Measurements from ENCODE around the gene POLR3K. TPM values are rescaled to one million over a fixed set of nuclear protein-coding genes. Genes with fewer than 3 reads are reported as not detected.
A peak's percentile ranks its signal among the peaks of the same experiment; 100 is the strongest.

Gene POLR3K
- polyA plus RNA-seq (2013, experiment 1 of 4), result 18.5 TPM
- polyA plus RNA-seq (2013, experiment 2 of 4), result 16.6 TPM
- 16.8 TPM for polyA plus RNA-seq (2013, experiment 3 of 4)
- 18.0 TPM for polyA plus RNA-seq (2013, experiment 4 of 4)

DNA sequence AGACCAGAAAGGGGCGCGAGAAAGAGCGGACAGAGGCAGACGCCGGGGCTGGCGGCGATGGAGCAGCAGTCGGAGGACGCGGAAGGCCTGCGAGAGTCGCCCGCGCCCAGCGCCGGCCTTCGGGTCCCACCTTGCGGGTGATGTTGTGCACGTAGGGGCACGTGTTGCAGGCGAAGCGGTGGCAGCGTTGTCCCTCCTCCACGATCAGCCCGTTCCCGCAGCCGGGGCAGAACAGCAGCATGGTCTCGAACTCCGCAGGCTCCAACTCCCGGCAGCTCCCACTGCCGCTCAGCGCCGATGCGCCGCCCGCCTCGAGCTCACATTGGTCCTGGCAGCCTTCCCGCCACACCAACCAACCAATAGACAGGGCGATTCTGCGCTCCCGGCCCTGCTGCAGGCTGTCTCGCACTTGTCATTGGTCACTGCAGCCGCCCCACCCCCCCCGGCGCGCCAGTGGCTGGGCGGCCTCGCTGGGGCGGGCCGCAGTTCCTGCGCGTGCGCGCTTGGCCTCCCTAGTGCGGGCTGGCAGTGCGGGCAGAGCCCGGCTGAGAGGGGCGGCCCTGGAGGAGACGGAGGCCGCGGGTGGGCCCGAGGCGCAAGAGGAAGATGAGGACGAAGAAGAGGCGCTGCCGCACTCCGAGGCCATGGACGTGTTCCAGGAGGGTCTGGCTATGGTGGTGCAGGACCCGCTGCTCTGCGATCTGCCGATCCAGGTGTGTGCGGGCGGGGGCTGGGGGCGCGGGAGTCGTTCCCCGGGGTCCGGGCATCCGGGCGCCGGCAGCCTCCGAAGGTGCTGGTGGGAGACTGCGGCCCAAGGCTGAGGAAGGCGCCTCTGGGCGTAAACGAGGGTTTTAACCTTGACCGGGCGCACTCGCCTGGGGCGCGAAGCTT is at the start of gene POLR3K, which contains the start of gene SNRNP25:
Gene POLR3K, minus strand, starts transcription at position 263 of the 891 bp plus-strand sequence. Its CDS starts 22 bp downstream, at position 241.
Gene SNRNP25, plus strand, starts transcription at position 483 of the 891 bp plus-strand sequence. Its CDS starts 189 bp downstream, at position 672.
- peak within 1 kb of the TSS; percentile 89 for H3K4me3 ChIP-seq (ENCODE audit: insufficient read depth, low read depth, low read length)
- H3K9me3 ChIP-seq (ENCODE audit: control insufficient read depth, low read length), result no peaks in the 10 kb centered on the region
- 12 to 16% methylated on average over 89 of the region's 91 CpGs for WGBS, 2 experiments
- H3K4me1 ChIP-seq (ENCODE audit: control insufficient read depth, insufficient read depth, low read length), result no peaks in the 10 kb centered on the region
- peaks cover 16% of the 10 kb centered on the region for H3K36me3 ChIP-seq (ENCODE audit: control insufficient read depth, insufficient read depth, low read length)
- H3K27ac ChIP-seq (ENCODE audit: insufficient read depth, low read depth, low read length, poor library complexity, severe bottlenecking), result peak within 1 kb of the TSS; percentile 82
- no peaks in the 10 kb centered on the region for H3K27me3 ChIP-seq (ENCODE audit: control insufficient read depth, insufficient read depth, low read length, poor library complexity, severe bottlenecking)

DNA sequence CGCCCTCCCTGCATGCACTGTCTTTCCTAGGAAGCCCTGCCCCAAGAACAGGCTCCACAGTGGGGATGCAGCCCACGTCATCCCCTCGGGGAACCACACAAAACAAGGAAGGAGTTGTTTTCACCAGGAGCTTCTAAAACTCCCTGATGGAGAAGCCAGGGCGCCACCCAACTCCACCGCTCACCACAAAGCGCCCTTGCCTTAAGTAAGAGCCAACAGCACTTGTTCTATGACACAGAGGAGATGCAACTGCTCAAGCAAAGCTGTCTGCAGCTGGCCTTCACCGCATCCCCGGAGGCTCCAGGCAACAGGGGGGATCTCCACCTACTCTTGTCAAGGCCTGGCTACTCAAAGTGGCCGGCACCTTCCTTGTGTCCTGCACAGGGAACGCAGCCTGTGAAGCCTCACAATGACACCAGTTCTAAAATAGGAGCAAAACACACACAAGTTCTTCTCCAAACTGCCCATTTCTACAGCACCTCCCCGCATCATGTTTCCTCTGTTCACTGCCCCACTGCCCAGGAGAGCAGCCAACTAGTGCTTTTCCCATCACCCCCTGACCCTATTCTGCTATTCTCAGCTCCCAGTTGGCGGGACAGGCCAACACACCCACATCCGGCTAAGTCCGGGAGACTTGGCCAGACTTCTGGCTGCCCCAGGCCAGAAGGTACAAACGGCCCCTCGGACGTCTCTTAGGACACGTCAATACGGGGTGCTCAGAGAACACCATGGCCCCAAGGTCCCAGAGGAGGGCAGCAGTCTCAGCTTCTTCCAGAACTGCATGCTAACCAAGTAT is 48.9 kb upstream of the POLR3K start:
- H3K4me1 ChIP-seq (ENCODE audit: control insufficient read depth, insufficient read depth, low read length), result no peaks in the 10 kb centered on the region
- no peaks in the 10 kb centered on the region for H3K9me3 ChIP-seq (ENCODE audit: control insufficient read depth, low read length)
- H3K36me3 ChIP-seq (ENCODE audit: control insufficient read depth, insufficient read depth, low read length), result no peaks in the 10 kb centered on the region
- H3K27ac ChIP-seq (ENCODE audit: insufficient read depth, low read depth, low read length, poor library complexity, severe bottlenecking), result no peak overlapping the region
- H3K4me3 ChIP-seq (ENCODE audit: insufficient read depth, low read depth, low read length), result no peak overlapping the region
- 91 to 92% methylated on average over 19 of the region's 19 CpGs for WGBS, 2 experiments
- H3K27me3 ChIP-seq (ENCODE audit: control insufficient read depth, insufficient read depth, low read length, poor library complexity, severe bottlenecking), result no peaks in the 10 kb centered on the region

DNA sequence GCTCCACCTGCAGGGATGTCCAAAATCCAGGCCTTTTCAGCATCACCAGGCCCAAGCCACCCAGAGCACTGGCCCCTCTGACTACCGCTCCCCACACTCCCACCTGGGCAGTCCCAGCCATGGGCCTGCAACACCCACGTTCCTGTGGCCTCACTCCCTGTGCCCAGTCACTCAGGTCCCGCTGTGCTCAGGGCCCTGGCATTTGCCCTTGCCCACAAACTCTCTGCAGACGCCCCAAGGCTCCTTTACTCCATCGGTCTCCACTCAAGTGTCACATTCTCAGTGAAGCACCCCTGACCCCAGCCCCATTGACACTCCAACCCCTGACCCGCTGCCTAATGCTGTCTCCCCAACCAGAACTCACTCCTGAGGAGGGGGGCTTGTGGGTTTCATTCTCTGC is 48.2 kb upstream of the POLR3K start:
- Histone ChIP-seq H3K4me3 (ENCODE audit: insufficient read depth, low read depth, low read length) (no peak overlapping the region), H3K9me3 (ENCODE audit: control insufficient read depth, low read length) (no peaks in the 10 kb centered on the region), H3K27me3 (ENCODE audit: control insufficient read depth, insufficient read depth, low read length, poor library complexity, severe bottlenecking) (no peaks in the 10 kb centered on the region), H3K4me1 (ENCODE audit: control insufficient read depth, insufficient read depth, low read length) (no peaks in the 10 kb centered on the region), H3K27ac (ENCODE audit: insufficient read depth, low read depth, low read length, poor library complexity, severe bottlenecking) (no peak overlapping the region), H3K36me3 (ENCODE audit: control insufficient read depth, insufficient read depth, low read length) (no peaks in the 10 kb centered on the region)
- 91% methylated on average over 6 of the region's 6 CpGs for WGBS, 2 experiments

DNA sequence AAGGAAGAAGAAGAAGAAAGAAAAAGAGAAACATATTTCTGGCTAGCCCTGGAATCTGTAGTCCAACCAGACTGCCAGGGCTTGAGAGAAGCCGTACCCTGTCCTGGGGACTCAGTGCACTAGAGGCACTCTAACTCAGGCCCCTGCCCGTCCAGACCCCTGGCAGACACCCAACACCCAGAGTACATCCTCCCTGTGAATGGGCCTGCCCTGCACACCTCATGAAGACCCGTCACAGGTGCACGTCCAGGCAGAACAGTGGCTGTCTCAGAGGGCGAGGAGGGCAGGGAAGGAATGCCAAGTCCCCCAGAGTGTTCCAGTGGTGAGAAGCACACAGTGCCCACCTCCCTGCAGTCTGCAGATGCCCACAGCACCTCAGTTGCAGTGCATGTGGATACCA is 47.6 kb upstream of the POLR3K start:
- WGBS, 2 experiments, result 82 to 88% methylated on average over 5 of the region's 5 CpGs
- no peak overlapping the region for H3K27ac ChIP-seq (ENCODE audit: insufficient read depth, low read depth, low read length, poor library complexity, severe bottlenecking)

DNA sequence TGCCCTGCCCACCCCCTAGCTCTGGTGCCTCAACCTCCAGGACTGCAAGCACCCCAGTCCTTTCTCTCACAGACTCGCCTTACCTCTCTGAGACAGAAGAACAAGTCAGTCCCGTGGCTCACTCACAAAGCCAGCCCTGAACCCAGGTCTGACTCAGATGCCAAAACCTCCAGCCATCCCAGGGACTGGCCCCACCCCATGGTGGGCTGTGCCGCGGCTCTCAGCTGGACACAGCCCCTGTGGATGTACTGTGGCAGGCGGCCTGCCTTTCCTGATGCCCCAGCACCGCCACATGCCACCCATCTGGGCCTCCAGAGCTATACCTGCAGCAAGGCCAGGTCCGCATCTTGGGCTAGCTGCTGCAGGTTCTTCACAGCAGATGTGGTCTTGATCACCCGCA is 44.4 kb upstream of the POLR3K start:
- no peak overlapping the region for H3K27ac ChIP-seq (ENCODE audit: insufficient read depth, low read depth, low read length, poor library complexity, severe bottlenecking)
- WGBS, 2 experiments, result 93 to 95% methylated on average over 8 of the region's 8 CpGs

More for the DNA sequence above, 47.6 kb upstream of the POLR3K start:
- no peaks in the 10 kb centered on the region for H3K27me3 ChIP-seq (ENCODE audit: control insufficient read depth, insufficient read depth, low read length, poor library complexity, severe bottlenecking)
- no peaks in the 10 kb centered on the region for H3K9me3 ChIP-seq (ENCODE audit: control insufficient read depth, low read length)
- H3K36me3 ChIP-seq (ENCODE audit: control insufficient read depth, insufficient read depth, low read length), result no peaks in the 10 kb centered on the region
- no peak overlapping the region for H3K4me3 ChIP-seq (ENCODE audit: insufficient read depth, low read depth, low read length)
- H3K4me1 ChIP-seq (ENCODE audit: control insufficient read depth, insufficient read depth, low read length), result no peaks in the 10 kb centered on the region

DNA sequence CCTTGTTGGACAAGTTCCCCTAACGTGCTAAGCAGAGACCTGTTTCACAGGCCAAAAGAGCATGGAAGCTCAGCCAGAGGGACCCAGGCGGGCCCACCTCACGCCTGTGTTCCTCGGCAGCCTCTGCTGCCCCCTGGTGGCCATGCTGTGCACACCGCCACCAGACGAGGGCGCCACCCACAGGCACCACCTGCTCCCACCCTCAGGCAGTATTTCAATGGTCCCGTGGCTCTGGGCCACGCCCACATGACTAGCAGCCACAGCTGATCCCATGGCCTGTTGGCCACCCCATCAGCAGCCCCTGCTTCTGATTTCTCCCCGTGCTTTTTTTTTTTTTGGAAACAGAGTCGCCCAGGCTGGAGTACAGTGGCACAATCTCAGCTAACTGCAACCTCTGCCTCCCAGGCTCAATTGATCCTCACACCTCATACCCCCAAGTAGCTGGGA is 43.5 kb upstream of the POLR3K start:
- Histone ChIP-seq H3K27ac (ENCODE audit: insufficient read depth, low read depth, low read length, poor library complexity, severe bottlenecking) (no peak overlapping the region), H3K4me3 (ENCODE audit: insufficient read depth, low read depth, low read length) (no peak overlapping the region), H3K27me3 (ENCODE audit: control insufficient read depth, insufficient read depth, low read length, poor library complexity, severe bottlenecking) (no peaks in the 10 kb centered on the region), H3K4me1 (ENCODE audit: control insufficient read depth, insufficient read depth, low read length) (no peaks in the 10 kb centered on the region), H3K9me3 (ENCODE audit: control insufficient read depth, low read length) (no peaks in the 10 kb centered on the region), H3K36me3 (ENCODE audit: control insufficient read depth, insufficient read depth, low read length) (no peaks in the 10 kb centered on the region)
- 12 to 17% methylated on average over 11 of the region's 11 CpGs for WGBS, 2 experiments

More for the DNA sequence above, 44.4 kb upstream of the POLR3K start:
- no peaks in the 10 kb centered on the region for H3K27me3 ChIP-seq (ENCODE audit: control insufficient read depth, insufficient read depth, low read length, poor library complexity, severe bottlenecking)
- H3K9me3 ChIP-seq (ENCODE audit: control insufficient read depth, low read length), result no peaks in the 10 kb centered on the region
- H3K36me3 ChIP-seq (ENCODE audit: control insufficient read depth, insufficient read depth, low read length), result no peaks in the 10 kb centered on the region
- no peaks in the 10 kb centered on the region for H3K4me1 ChIP-seq (ENCODE audit: control insufficient read depth, insufficient read depth, low read length)
- H3K4me3 ChIP-seq (ENCODE audit: insufficient read depth, low read depth, low read length), result no peak overlapping the region

DNA sequence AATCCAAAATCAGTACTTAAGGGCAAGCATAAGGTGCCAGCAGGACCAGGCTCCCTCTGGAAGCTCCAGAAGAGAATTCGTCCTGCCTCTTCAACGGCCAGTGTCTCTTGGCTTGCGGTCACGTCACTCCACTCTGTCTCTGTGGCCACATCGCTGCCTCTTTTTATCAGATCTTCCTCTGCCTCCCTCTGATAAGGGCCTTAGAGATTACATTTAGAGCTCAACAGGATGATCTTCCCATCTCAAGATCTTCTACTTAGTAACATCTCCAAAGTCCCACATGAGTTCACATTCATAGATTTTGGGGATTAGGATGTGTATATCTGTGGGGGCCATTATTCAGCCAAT is 41.5 kb upstream of the POLR3K start:
- H3K27me3 ChIP-seq (ENCODE audit: control insufficient read depth, insufficient read depth, low read length, poor library complexity, severe bottlenecking), result no peaks in the 10 kb centered on the region
- H3K4me3 ChIP-seq (ENCODE audit: insufficient read depth, low read depth, low read length), result no peak overlapping the region
- H3K4me1 ChIP-seq (ENCODE audit: control insufficient read depth, insufficient read depth, low read length), result no peaks in the 10 kb centered on the region
- H3K9me3 ChIP-seq (ENCODE audit: control insufficient read depth, low read length), result no peaks in the 10 kb centered on the region
- no peaks in the 10 kb centered on the region for H3K36me3 ChIP-seq (ENCODE audit: control insufficient read depth, insufficient read depth, low read length)
- no peak overlapping the region for H3K27ac ChIP-seq (ENCODE audit: insufficient read depth, low read depth, low read length, poor library complexity, severe bottlenecking)
- WGBS, 2 experiments, result 94 to 96% methylated on average over 5 of the region's 5 CpGs

DNA sequence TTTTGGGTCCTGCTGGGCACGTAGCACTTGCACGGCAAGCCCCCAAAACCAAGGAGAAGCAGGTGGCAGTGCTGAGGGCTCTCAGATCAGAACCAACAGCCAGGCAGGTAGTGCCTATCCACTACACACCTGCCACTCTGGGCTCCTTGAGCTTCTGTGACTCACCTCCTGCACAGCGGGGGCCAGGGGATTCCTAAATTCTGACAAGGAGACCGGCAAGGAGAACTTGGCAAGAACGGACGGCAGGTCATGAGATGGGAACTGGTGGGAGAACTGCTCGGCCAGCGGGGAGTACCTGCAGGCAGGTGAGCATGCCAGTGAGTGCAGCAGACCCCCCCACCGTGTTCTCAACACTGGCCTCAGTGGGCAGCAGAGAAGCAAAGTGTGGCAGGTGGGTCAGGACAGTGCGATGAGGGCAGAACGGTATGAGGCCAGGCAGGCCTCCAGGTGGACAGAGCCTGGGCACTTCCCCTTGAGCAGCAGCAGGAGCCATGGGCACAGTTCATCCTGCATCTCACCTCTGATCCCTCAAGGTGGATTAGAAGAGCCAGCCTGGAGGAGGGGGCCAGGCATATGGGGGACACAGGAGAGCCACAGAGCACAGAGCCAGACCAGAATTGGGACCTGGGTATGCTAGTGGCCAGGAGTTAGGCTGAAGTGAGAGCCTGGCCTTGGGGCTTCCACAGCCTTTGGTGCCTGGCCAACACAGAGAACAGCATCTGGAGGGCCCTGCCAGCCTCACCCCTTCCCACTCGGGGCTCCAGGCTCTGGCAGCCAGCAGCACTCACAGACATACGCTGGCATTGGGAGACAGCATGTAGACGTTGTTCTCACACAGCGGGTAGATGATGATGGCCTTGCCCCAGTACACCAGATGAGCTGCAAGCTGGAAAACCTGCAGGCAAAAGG is 39.3 kb upstream of the POLR3K start:
- no peaks in the 10 kb centered on the region for H3K9me3 ChIP-seq (ENCODE audit: control insufficient read depth, low read length)
- no peaks in the 10 kb centered on the region for H3K27me3 ChIP-seq (ENCODE audit: control insufficient read depth, insufficient read depth, low read length, poor library complexity, severe bottlenecking)
- no peaks in the 10 kb centered on the region for H3K4me1 ChIP-seq (ENCODE audit: control insufficient read depth, insufficient read depth, low read length)
- no peak overlapping the region for H3K27ac ChIP-seq (ENCODE audit: insufficient read depth, low read depth, low read length, poor library complexity, severe bottlenecking)
- no peak overlapping the region for H3K4me3 ChIP-seq (ENCODE audit: insufficient read depth, low read depth, low read length)
- H3K36me3 ChIP-seq (ENCODE audit: control insufficient read depth, insufficient read depth, low read length), result peaks cover 4% of the 10 kb centered on the region
- 93 to 94% methylated on average over 15 of the region's 15 CpGs for WGBS, 2 experiments

DNA sequence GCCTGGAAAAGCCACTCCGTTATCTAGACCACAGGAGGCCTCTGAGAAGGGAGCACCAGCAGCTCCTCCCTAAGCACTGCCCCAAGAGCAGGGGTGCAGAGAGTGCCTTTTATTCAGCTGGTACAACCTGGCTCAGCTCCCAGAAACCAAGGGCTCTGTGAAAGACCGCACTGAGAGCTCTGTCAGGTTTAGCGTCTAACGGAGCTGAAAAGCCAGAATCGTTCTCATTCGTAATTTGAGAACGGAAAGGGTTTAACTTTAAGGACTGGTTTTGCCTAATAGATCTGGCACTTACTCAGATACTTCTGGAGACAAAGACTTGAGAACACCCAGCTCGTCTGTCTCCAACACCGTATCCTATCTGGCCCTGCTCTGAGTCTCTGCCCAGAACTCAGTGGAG is 38.1 kb upstream of the POLR3K start:
- WGBS, 2 experiments, result 90 to 91% methylated on average over 9 of the region's 9 CpGs
- Histone ChIP-seq H3K36me3 (ENCODE audit: control insufficient read depth, insufficient read depth, low read length) (peaks cover 6% of the 10 kb centered on the region), H3K27ac (ENCODE audit: insufficient read depth, low read depth, low read length, poor library complexity, severe bottlenecking) (no peak overlapping the region), H3K27me3 (ENCODE audit: control insufficient read depth, insufficient read depth, low read length, poor library complexity, severe bottlenecking) (no peaks in the 10 kb centered on the region), H3K9me3 (ENCODE audit: control insufficient read depth, low read length) (no peaks in the 10 kb centered on the region), H3K4me3 (ENCODE audit: insufficient read depth, low read depth, low read length) (no peak overlapping the region), H3K4me1 (ENCODE audit: control insufficient read depth, insufficient read depth, low read length) (no peaks in the 10 kb centered on the region)

Measured in ectodermal cell (in vitro differentiated cells).